Measurements from ENCODE around the gene NCOR2. TPM values are rescaled to one million over a fixed set of nuclear protein-coding genes. Genes with fewer than 3 reads are reported as not detected.
A peak's percentile ranks its signal among the peaks of the same experiment; 100 is the strongest.

NCOR2 gene
- total and polyA plus RNA-seq, 11 donors: 62.1 to 184 (median 127) TPM

DNA sequence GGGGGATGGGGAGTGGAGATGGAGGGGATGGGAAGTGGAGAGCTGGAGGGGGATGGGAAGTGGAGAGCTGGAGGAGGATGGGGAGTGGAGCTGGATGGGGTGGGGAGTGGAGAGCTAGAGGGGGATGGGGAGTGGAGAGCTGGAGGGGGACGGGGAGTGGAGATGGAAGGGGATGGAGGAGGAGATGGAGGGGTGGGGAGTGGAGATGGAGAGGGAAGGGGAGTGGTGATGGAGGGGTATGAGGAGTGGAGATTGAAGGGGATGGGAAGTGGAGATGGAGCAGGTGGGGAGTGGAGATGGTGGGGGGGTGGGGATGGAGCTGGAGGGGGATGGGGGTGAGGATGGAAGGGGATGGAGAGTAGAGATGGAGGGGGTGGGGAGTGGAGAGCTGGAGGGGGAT is 26.1 kb downstream of the NCOR2 start:
- peaks cover 0 to 5% (median 0%) of the 10 kb centered on the region in 9 donors for H3K36me3 ChIP-seq
- H3K27ac ChIP-seq: no peak overlapping the region
- ATAC-seq (no peak), DNase-seq (no peak)
- no peak overlapping the region for H3K4me3 ChIP-seq
- intact Hi-C loops (cut with DNase I): no loop called here
- no peaks in the 10 kb centered on the region for H3K27me3 ChIP-seq
- H3K9me3 ChIP-seq: no peaks in the 10 kb centered on the region
- 85 to 100% (median 90%) methylated on average over 1 of the region's 1 CpG for WGBS, 4 donors
- H3K4me1 ChIP-seq: peaks cover 12 to 83% (median 66%) of the 10 kb centered on the region in 12 donors
- TF ChIP-seq, protein P1, sequence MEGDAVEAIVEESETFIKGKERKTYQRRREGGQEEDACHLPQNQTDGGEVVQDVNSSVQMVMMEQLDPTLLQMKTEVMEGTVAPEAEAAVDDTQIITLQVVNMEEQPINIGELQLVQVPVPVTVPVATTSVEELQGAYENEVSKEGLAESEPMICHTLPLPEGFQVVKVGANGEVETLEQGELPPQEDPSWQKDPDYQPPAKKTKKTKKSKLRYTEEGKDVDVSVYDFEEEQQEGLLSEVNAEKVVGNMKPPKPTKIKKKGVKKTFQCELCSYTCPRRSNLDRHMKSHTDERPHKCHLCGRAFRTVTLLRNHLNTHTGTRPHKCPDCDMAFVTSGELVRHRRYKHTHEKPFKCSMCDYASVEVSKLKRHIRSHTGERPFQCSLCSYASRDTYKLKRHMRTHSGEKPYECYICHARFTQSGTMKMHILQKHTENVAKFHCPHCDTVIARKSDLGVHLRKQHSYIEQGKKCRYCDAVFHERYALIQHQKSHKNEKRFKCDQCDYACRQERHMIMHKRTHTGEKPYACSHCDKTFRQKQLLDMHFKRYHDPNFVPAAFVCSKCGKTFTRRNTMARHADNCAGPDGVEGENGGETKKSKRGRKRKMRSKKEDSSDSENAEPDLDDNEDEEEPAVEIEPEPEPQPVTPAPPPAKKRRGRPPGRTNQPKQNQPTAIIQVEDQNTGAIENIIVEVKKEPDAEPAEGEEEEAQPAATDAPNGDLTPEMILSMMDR (IDR thresholded peaks at IDR 0.05): no peak
- TF ChIP-seq POLR2A (IDR thresholded peaks at IDR 0.05): no peak

DNA sequence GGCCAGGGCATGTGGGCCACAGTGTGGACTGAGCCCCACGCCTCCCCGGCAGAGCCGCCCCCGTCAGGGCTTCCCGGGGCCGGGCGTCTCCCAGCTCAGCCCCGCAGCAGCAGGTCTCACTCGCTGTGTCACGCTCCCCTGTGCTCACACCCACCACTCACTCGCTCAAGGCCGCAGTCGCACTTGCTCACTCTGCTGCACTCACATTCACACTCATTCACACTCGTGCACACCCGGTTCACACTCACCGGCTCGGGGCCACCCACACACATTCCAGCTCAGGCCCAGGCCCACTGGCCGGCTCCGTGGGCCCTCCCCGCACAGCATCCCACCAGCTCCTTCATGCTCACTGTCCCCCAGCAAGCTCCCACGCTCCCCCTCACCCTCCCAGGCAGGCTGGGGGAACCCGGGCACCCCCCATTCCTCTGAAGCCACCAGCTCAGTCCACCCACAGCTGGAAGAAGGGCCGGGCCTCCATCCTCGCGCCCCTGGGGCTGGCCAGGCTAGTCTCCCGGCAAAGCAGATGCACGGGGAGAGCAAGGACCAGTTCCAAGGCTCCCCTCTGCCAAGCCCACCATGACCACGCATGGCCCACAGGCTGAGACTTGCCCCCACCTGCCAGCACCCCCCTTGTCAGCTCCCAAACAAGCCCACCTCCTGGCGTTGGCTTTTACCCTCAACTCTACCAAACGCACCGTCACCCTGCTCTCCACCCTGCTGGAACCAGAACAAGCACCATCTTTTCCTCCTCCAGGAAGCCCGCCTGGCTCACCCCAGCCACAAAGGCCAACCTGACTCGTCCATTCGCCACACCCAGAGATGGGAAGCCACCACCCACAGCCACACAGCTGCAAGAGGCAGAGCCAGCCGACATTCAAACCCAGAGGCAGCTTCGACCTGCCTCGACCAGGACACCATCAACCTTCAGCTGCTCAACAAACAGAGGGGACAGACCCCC is 28.0 kb downstream of the NCOR2 start:
- intact Hi-C loops (cut with DNase I): no loop called here
- H3K4me3 ChIP-seq: no peak overlapping the region
- WGBS, 4 donors: 85 to 90% (median 87%) methylated on average over 35 to 37 of the region's 37 CpGs
- peaks cover 0 to 8% (median 2%) of the 10 kb centered on the region in 9 donors for H3K36me3 ChIP-seq
- H3K27ac ChIP-seq: peak overlapping the region in 8 of 12 donors; percentile 23 to 74 (median 58)
- ATAC-seq (peak in 1 of 4 donors; percentile 1), DNase-seq (no peak)
- H3K9me3 ChIP-seq: no peaks in the 10 kb centered on the region
- H3K4me1 ChIP-seq: peaks cover 12 to 65% (median 55%) of the 10 kb centered on the region in 12 donors
- TF ChIP-seq, protein P1 (IDR thresholded peaks at IDR 0.05): no peak
- TF ChIP-seq POLR2A (IDR thresholded peaks at IDR 0.05): no peak
- H3K27me3 ChIP-seq: no peaks in the 10 kb centered on the region

DNA sequence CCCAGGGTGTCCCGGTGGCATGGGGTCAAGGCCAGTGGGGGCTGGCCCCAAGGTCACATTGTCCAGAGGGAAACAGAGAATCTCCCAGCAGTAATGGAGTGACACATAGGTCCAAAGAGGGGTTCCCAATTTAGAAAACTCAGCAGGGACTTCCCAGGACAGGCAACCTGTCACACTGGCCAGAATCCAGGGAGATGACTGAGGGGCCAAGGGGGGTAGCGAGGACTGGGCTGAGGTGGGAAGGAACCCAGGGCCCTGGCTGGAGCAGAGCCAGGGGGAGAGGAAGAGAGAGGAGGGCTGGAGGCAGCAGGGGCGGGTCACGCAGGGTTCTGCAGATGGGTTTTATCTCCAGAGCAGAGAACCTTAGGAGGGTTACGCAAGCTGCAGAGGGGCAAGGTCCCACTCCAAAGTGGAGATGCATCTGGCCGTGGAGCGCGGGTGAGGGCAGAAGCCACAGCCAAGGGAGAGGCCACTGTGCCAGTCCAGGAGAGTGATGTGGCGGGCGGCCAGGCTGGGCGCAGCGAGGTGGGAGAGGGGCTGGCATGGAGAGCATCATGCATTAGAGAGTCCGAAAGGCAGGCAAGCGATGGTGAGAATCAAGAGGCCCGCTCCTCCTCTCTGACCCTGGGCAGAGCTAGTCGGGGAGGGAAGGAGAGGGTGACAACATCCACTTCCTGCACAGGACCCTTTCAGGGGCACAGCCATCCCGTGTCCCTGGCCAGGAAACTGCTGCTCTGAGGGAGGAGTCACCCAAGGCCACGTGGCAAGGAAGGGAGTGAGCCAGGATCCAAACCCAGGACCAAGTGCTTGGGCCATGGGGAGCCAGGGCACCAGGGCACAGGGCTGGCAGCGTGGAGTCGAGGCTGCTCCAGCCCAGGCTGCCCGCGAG is 29.0 kb downstream of the NCOR2 start:
- peak overlapping the region in 11 of 12 donors; percentile 2 to 74 (median 52) for H3K27ac ChIP-seq
- ATAC-seq: peak; percentile 9 to 50 (median 26)
- intact Hi-C loops (cut with DNase I): no loop called here
- 34 to 43% (median 38%) methylated on average over 20 to 22 of the region's 22 CpGs for WGBS, 4 donors
- H3K9me3 ChIP-seq: no peaks in the 10 kb centered on the region
- no peaks in the 10 kb centered on the region for H3K27me3 ChIP-seq
- peak in 2 of 5 donors; percentile 57 to 66 for DNase-seq
- no peak for TF ChIP-seq POLR2A (IDR thresholded peaks at IDR 0.05)
- TF ChIP-seq, protein P1 (IDR thresholded peaks at IDR 0.05): no peak
- H3K36me3 ChIP-seq: peaks cover 0 to 14% (median 3%) of the 10 kb centered on the region in 9 donors
- no peak overlapping the region for H3K4me3 ChIP-seq
- peaks cover 10 to 56% (median 46%) of the 10 kb centered on the region in 12 donors for H3K4me1 ChIP-seq

Data from heart left ventricle (tissue), 16 donors.